ENCODE data around the gene GYPC.

GYPC gene

GRCh38 chr2:126652323-126652891, 3.6 kb upstream of the GYPC start:
- no peak for DNase-seq

GRCh38 chr2:126653109-126653508, 2.8 kb upstream of the GYPC start:
- no peak for DNase-seq

- DNase-seq: no peak
Measured at GRCh38 chr2:126653761-126654160, 2.2 kb upstream of the GYPC start.

GRCh38 chr2:126655051-126655450, 907 bp upstream of the GYPC start:
- no peak for DNase-seq

GRCh38 chr2:126656431-126657147, 631 bp downstream of the GYPC start:
- DNase-seq: peak; percentile 39

GRCh38 chr2:126657148-126657635, 1.2 kb downstream of the GYPC start:
- DNase-seq: peak; percentile 66

GRCh38 chr2:126657636-126658318, 1.8 kb downstream of the GYPC start:
- peak; percentile 91 for DNase-seq

GRCh38 chr2:126658319-126658904, 2.5 kb downstream of the GYPC start:
- DNase-seq: peak; percentile 36

GRCh38 chr2:126658905-126659561, 3.1 kb downstream of the GYPC start:
- peak; percentile 85 for DNase-seq

GRCh38 chr2:126659562-126660467, 3.9 kb downstream of the GYPC start:
- no peak for DNase-seq

- DNase-seq: no peak
Measured at GRCh38 chr2:126660971-126661370, 5.0 kb downstream of the GYPC start.

GRCh38 chr2:126661702-126662500, 5.9 kb downstream of the GYPC start:
- DNase-seq: no peak

GRCh38 chr2:126662621-126663020, 6.7 kb downstream of the GYPC start:
- peak; percentile 29 for DNase-seq

- no peak for DNase-seq
Measured at GRCh38 chr2:126663184-126663963, 7.4 kb downstream of the GYPC start.

- DNase-seq: peak; percentile 41
Measured at GRCh38 chr2:126664234-126664633, 8.3 kb downstream of the GYPC start.

GRCh38 chr2:126664639-126665038, 8.7 kb downstream of the GYPC start:
- DNase-seq: no peak

GRCh38 chr2:126665483-126665882, 9.5 kb downstream of the GYPC start:
- DNase-seq: no peak

- no peak for DNase-seq
Measured at GRCh38 chr2:126668254-126668653, 12.3 kb downstream of the GYPC start.

GRCh38 chr2:126669772-126670171, 13.8 kb downstream of the GYPC start:
- DNase-seq: no peak

GRCh38 chr2:126671488-126671887, 15.5 kb downstream of the GYPC start:
- no peak for DNase-seq

Data from activated CD4-positive, alpha-beta T cell treated with anti-CD3 and anti-CD28 coated beads, Interleukin-2, amount 50 U/mL, for 16 hours (primary cell).